SK-N-SH treated with all-trans-retinoic acid at 6 μM for 48 hours (cell line): ENCODE results near the gene MAPK8IP3.

ENCODE experiments used
- ATAC-seq: fragments of 200-7000 bp; cut with Tn5 transposase; 3 replicates; pipeline ENCODE4 v1.9.1; 2020; ENCODE audit warnings: mild to moderate bottlenecking, moderate library complexity
- ARNTL ChIP-seq: fragments of 450-650 bp; formaldehyde crosslinking; IDR thresholded peaks from 2 replicates; pipeline ENCODE4 v1.5.0; 2020; ENCODE audit warnings: low read depth, mild to moderate bottlenecking, moderate library complexity, borderline replicate concordance
- BACH2 ChIP-seq: fragments of 250-450 bp; sonication (Bioruptor Pico); IDR thresholded peaks from 2 replicates; pipeline ENCODE4 v1.9.0; 2021; ENCODE audit warnings: mild to moderate bottlenecking, borderline replicate concordance
- CSDC2 ChIP-seq: fragments of 250-450 bp; sonication (Bioruptor Pico); IDR thresholded peaks from 2 replicates; pipeline ENCODE4 v1.5.0; 2020; ENCODE audit warnings: mild to moderate bottlenecking, moderate library complexity
- GLIS3 ChIP-seq: fragments of 250-450 bp; sonication (Bioruptor Pico); IDR thresholded peaks from 2 replicates; pipeline ENCODE4 v1.5.0; 2020; ENCODE audit warnings: mild to moderate bottlenecking, moderate library complexity
- ISL1 ChIP-seq: fragments of 250-450 bp; sonication (Bioruptor Pico); IDR thresholded peaks from 2 replicates; pipeline ENCODE4 v2.1.2; 2022; ENCODE audit warnings: mild to moderate bottlenecking, moderate library complexity
- PPARA ChIP-seq: fragments of 250-450 bp; sonication (Bioruptor Pico); IDR thresholded peaks from 2 replicates; pipeline ENCODE4 v1.5.0; 2020; ENCODE audit warnings: mild to moderate bottlenecking, borderline replicate concordance
- RARB ChIP-seq: fragments of 250-450 bp; sonication (Bioruptor Pico); IDR thresholded peaks from 2 replicates; pipeline ENCODE4 v1.8.0; 2021; ENCODE audit warnings: mild to moderate bottlenecking, moderate library complexity
- SNAI2 ChIP-seq: fragments of 250-450 bp; sonication (Bioruptor Pico); IDR thresholded peaks from 2 replicates; pipeline ENCODE4 v1.5.0; 2020; ENCODE audit warnings: mild to moderate bottlenecking, moderate library complexity
- TCF4 ChIP-seq: fragments of 250-450 bp; sonication (Bioruptor Pico); IDR thresholded peaks from 2 replicates; pipeline ENCODE4 v1.8.0; 2021; ENCODE audit warnings: mild to moderate bottlenecking, moderate library complexity, borderline replicate concordance
- TOX ChIP-seq: fragments of 250-450 bp; sonication (Bioruptor Pico); IDR thresholded peaks from 2 replicates; pipeline ENCODE4 v1.8.0; 2021; ENCODE audit warnings: mild to moderate bottlenecking, moderate library complexity, borderline replicate concordance
- ZC3H10 ChIP-seq: fragments of 250-450 bp; sonication (Bioruptor Pico); IDR thresholded peaks from 2 replicates; pipeline ENCODE4 v1.5.1; 2021; ENCODE audit warnings: mild to moderate bottlenecking, moderate library complexity
- ZFP3 ChIP-seq: fragments of 250-450 bp; sonication (Bioruptor Pico); IDR thresholded peaks from 2 replicates; pipeline ENCODE4 v1.5.0; 2020; ENCODE audit warnings: mild to moderate bottlenecking, moderate library complexity
- ZFP30 ChIP-seq: fragments of 450-650 bp; formaldehyde crosslinking; IDR thresholded peaks from 2 replicates; pipeline ENCODE4 v1.5.0; 2022; ENCODE audit warnings: mild to moderate bottlenecking, moderate library complexity
- ZNF565 ChIP-seq: fragments of 450-650 bp; formaldehyde crosslinking; conservative IDR thresholded peaks from 2 replicates; pipeline ENCODE4 v1.5.0; 2020; ENCODE audit warnings: low read depth, mild to moderate bottlenecking, moderate library complexity
- ZNF70 ChIP-seq: fragments of 450-650 bp; formaldehyde crosslinking; IDR thresholded peaks from 2 replicates; pipeline ENCODE4 v1.5.0; 2020; ENCODE audit warnings: mild to moderate bottlenecking, moderate library complexity
- ZNF8 ChIP-seq: fragments of 450-650 bp; formaldehyde crosslinking; IDR thresholded peaks from 2 replicates; pipeline ENCODE4 v1.5.0; 2020; ENCODE audit warnings: mild to moderate bottlenecking, moderate library complexity
- TF ChIP-seq, protein P1 (sequence below): fragments of 250-450 bp; sonication (Bioruptor Pico); IDR thresholded peaks from 2 replicates; pipeline ENCODE4 v1.8.0; 2020; ENCODE audit warnings: mild to moderate bottlenecking, moderate library complexity, borderline replicate concordance
- TF ChIP-seq, protein P2 (sequence below): fragments of 250-450 bp; sonication (Bioruptor Pico); IDR thresholded peaks from 2 replicates; pipeline ENCODE4 v1.5.1; 2020; ENCODE audit warnings: low read depth, mild to moderate bottlenecking, moderate library complexity
- TF ChIP-seq, protein P3 (sequence below): fragments of 250-450 bp; sonication (Bioruptor Pico); IDR thresholded peaks from 2 replicates; pipeline ENCODE4 v1.8.0; 2021; ENCODE audit warnings: low read depth, mild to moderate bottlenecking, moderate library complexity, borderline replicate concordance
- TF ChIP-seq, protein P4 (sequence below): fragments of 250-450 bp; sonication (Bioruptor Pico); IDR thresholded peaks from 2 replicates; pipeline ENCODE4 v1.5.0; 2020; ENCODE audit warnings: mild to moderate bottlenecking, moderate library complexity

Gene MAPK8IP3

DNA sequence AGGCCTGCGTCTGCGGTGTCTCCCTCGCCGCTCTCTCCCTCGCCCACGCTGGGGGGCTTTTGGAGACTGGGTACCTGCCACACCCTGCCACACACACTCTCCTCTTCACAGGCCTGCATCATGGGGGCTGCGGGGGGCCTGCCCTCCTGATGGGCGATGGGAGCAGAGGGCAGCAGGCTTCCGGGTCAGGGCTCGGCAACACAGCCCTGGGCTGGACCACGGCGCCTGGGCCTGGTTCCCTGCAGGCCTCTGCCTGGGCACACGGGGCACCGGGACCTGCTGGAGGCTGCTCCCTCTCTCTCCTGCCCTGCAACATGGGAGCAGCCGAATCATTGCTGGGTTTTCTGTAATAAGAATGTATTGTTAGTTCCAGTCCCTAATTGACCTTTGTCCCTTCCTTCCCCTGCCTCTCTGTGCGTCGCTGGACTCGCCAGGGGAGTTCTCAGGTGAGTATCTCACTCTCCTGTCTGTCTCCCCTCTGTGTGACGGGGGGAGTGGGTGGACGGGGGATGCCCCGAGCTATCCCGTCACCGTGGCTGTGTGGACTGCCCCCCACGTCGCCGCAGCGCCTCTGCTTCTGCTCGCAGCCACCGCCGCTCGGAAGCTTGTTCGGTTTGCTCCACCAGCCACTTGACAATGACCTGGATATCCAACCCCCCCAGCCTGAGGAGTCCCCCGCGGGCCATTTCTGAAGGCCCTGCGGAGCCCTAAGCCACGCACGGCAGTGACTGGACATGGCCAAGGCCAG, 51.9 kb downstream of the MAPK8IP3 start:
- TF ChIP-seq ZNF70 (CRISPR knock-in tag): no peak
- TF ChIP-seq TCF4: no peak
- TF ChIP-seq, protein P1, sequence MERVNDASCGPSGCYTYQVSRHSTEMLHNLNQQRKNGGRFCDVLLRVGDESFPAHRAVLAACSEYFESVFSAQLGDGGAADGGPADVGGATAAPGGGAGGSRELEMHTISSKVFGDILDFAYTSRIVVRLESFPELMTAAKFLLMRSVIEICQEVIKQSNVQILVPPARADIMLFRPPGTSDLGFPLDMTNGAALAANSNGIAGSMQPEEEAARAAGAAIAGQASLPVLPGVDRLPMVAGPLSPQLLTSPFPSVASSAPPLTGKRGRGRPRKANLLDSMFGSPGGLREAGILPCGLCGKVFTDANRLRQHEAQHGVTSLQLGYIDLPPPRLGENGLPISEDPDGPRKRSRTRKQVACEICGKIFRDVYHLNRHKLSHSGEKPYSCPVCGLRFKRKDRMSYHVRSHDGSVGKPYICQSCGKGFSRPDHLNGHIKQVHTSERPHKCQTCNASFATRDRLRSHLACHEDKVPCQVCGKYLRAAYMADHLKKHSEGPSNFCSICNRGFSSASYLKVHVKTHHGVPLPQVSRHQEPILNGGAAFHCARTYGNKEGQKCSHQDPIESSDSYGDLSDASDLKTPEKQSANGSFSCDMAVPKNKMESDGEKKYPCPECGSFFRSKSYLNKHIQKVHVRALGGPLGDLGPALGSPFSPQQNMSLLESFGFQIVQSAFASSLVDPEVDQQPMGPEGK (CRISPR knock-in tag): no peak
- TF ChIP-seq, all 23 proteins: peak for 0
- ATAC-seq: no peak

DNA sequence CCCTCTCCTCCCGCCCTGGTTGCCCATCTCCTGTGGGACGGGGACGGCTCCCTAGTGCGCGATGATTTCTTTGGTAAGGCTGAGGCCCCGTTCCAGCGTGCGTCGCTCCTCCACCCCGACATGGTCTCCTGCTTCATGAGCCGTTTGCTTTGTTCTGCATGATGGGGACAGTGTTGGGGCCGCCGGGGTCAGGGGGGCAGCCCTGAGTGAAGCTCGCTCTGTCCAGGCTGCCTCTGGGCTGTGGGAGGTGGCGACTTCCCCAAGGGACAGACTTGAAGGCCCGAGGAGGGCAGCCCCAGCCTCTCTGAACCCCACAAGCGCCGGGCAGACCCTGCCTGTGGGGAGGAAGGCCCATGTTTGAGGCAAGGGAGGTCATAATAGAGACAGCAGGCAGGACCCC, 52.9 kb downstream of the MAPK8IP3 start:
- ATAC-seq: no peak
- TF ChIP-seq, protein P2, sequence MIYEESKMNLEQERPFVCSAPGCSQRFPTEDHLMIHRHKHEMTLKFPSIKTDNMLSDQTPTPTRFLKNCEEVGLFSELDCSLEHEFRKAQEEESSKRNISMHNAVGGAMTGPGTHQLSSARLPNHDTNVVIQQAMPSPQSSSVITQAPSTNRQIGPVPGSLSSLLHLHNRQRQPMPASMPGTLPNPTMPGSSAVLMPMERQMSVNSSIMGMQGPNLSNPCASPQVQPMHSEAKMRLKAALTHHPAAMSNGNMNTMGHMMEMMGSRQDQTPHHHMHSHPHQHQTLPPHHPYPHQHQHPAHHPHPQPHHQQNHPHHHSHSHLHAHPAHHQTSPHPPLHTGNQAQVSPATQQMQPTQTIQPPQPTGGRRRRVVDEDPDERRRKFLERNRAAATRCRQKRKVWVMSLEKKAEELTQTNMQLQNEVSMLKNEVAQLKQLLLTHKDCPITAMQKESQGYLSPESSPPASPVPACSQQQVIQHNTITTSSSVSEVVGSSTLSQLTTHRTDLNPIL (CRISPR knock-in tag): no peak
- no peak for TF ChIP-seq SNAI2 (CRISPR knock-in tag)
- TF ChIP-seq ZNF565 (CRISPR knock-in tag): no peak
- TF ChIP-seq ZNF70 (CRISPR knock-in tag): no peak
- TF ChIP-seq ZFP30 (CRISPR knock-in tag): no peak
- no peak for TF ChIP-seq BACH2 (CRISPR knock-in tag)
- TF ChIP-seq RARB: no peak
- TF ChIP-seq ISL1 (CRISPR knock-in tag): no peak
- no peak for TF ChIP-seq ZNF8 (CRISPR knock-in tag)
- no peak for TF ChIP-seq TOX (CRISPR knock-in tag)
- TF ChIP-seq, protein P3, sequence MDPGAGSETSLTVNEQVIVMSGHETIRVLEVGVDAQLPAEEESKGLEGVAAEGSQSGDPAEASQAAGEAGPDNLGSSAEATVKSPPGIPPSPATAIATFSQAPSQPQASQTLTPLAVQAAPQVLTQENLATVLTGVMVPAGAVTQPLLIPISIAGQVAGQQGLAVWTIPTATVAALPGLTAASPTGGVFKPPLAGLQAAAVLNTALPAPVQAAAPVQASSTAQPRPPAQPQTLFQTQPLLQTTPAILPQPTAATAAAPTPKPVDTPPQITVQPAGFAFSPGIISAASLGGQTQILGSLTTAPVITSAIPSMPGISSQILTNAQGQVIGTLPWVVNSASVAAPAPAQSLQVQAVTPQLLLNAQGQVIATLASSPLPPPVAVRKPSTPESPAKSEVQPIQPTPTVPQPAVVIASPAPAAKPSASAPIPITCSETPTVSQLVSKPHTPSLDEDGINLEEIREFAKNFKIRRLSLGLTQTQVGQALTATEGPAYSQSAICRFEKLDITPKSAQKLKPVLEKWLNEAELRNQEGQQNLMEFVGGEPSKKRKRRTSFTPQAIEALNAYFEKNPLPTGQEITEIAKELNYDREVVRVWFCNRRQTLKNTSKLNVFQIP (CRISPR knock-in tag): no peak
- no peak for TF ChIP-seq GLIS3 (CRISPR knock-in tag)
- TF ChIP-seq ZC3H10: no peak
- TF ChIP-seq ZFP3 (CRISPR knock-in tag): no peak
- TF ChIP-seq, protein P4, sequence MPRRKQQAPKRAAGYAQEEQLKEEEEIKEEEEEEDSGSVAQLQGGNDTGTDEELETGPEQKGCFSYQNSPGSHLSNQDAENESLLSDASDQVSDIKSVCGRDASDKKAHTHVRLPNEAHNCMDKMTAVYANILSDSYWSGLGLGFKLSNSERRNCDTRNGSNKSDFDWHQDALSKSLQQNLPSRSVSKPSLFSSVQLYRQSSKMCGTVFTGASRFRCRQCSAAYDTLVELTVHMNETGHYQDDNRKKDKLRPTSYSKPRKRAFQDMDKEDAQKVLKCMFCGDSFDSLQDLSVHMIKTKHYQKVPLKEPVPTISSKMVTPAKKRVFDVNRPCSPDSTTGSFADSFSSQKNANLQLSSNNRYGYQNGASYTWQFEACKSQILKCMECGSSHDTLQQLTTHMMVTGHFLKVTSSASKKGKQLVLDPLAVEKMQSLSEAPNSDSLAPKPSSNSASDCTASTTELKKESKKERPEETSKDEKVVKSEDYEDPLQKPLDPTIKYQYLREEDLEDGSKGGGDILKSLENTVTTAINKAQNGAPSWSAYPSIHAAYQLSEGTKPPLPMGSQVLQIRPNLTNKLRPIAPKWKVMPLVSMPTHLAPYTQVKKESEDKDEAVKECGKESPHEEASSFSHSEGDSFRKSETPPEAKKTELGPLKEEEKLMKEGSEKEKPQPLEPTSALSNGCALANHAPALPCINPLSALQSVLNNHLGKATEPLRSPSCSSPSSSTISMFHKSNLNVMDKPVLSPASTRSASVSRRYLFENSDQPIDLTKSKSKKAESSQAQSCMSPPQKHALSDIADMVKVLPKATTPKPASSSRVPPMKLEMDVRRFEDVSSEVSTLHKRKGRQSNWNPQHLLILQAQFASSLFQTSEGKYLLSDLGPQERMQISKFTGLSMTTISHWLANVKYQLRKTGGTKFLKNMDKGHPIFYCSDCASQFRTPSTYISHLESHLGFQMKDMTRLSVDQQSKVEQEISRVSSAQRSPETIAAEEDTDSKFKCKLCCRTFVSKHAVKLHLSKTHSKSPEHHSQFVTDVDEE (CRISPR knock-in tag): no peak
- TF ChIP-seq, protein P1 (CRISPR knock-in tag): no peak
- TF ChIP-seq CSDC2 (CRISPR knock-in tag): no peak
- no peak for TF ChIP-seq ARNTL (CRISPR knock-in tag)
- no peak for TF ChIP-seq PPARA (CRISPR knock-in tag)
- TF ChIP-seq TCF4: no peak

DNA sequence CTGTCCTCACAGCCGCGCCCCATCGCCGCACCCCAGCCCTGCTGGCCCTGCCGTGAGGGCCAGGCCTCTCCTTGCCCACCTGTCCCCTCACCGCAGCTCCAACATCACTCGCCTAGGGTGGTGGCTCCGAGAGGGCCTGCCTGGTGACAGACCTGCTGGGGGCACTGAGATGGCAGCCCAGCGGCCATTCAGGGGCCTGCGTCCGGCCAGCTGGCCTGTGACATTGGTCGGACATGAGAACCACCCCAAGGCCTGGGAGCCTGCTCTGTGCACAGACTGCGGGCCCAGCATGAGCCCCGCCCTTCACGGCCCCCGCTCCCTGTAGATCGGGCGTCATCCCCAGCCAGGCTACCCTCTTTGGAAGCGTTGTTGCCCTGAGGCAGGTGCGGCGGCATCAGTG, 53.5 kb downstream of the MAPK8IP3 start:
- no peak for TF ChIP-seq BACH2 (CRISPR knock-in tag)
- TF ChIP-seq CSDC2 (CRISPR knock-in tag): no peak
- TF ChIP-seq, protein P3 (CRISPR knock-in tag): no peak
- no peak for TF ChIP-seq TCF4
- ATAC-seq: no peak
